Naive thymus-derived CD8-positive, alpha-beta T cell (primary cell): ENCODE results near the gene PIBF1. TPM values are rescaled to one million over a fixed set of nuclear protein-coding genes. Genes with fewer than 3 reads are reported as not detected.
"Not testable (repeated sequence)": the region's sequence is repeated elsewhere in the genome, so short reads cannot be mapped to it uniquely, and the experiment has no call there.

Experiments
- ATAC-seq, 2 donors: fragments of 150-1000 bp; cut with Tn5 transposase in 1 of 2; sonication (Bioruptor Pico), chemical (Tn5 transposase) in 1 of 2; 1 replicate in 1 of 2; 2 replicates in 1 of 2; pipeline ENCODE4 v1.10.0; 2021; ENCODE audit warnings: mild to moderate bottlenecking in 2 of 2, moderate library complexity in 2 of 2
- POLR2A ChIA-PET: fragments of 350-600 bp; sonication (Branson Sonifier 250); formaldehyde crosslinking; loops from one replicate; lab custom pipeline; 2021; ENCODE audit warnings: antibody characterized with exemption; lab: Charles Lee
- DNase-seq, 10 donors: peaks; one replicate each; pipeline versions ENCODE4 v3.0.0 to v3.0.0-alpha.2; 2020 to 2022
- H3K27ac Mint-ChIP-seq, 10 donors: one replicate each; pipeline ENCODE4 v1.8.0; 2020 to 2022; ENCODE audit warnings: mild to moderate bottlenecking in 10 of 10, mixed read lengths in 10 of 10, moderate library complexity in 4 of 10, inconsistent platforms in 1 of 10
- H3K27me3 Mint-ChIP-seq, 5 donors: one replicate each; pipeline ENCODE4 v1.8.0; 2021 to 2022; ENCODE audit warnings: mixed read lengths in 5 of 5
- H3K36me3 Mint-ChIP-seq, 3 donors: one replicate each; pipeline ENCODE4 v1.8.0; 2020 to 2022; ENCODE audit warnings: mixed read lengths in 3 of 3, mild to moderate bottlenecking in 2 of 3, inconsistent platforms in 1 of 3
- H3K4me1 Mint-ChIP-seq, 4 donors: one replicate each; pipeline ENCODE4 v1.8.0; 2021 to 2022; ENCODE audit warnings: mixed read lengths in 4 of 4
- H3K4me3 Mint-ChIP-seq, 10 donors: one replicate each; pipeline ENCODE4 v1.8.0; 2020 to 2022; ENCODE audit warnings: mild to moderate bottlenecking in 10 of 10, mixed read lengths in 10 of 10, moderate library complexity in 6 of 10, inconsistent platforms in 1 of 10
- H3K9me3 Mint-ChIP-seq, 9 donors: one replicate each; pipeline ENCODE4 v1.8.0; 2020 to 2022; ENCODE audit warnings: mixed read lengths in 9 of 9, mild to moderate bottlenecking in 3 of 9, inconsistent platforms in 1 of 9, moderate library complexity in 1 of 9
- polyA plus RNA-seq, 3 donors: library from polyadenylated mRNA; unstranded; fragments of 300-500 nt; fragmentation: Illumina TruSeq; gene quantifications; one replicate each; pipeline ENCODE4 v1.2.3, GENCODE V29; 2021
- total RNA-seq, 8 experiments: library from RNA in 2 of 8; stranded (reverse) in 2 of 8; gene quantifications; one replicate each; pipeline ENCODE4 v1.2.3 and lab custom pipeline; 2021 to 2026

PIBF1 gene
- total and polyA plus RNA-seq, 5 experiments from 2014 or later, result 18.3 to 32.3 (median 23.6) TPM

DNA sequence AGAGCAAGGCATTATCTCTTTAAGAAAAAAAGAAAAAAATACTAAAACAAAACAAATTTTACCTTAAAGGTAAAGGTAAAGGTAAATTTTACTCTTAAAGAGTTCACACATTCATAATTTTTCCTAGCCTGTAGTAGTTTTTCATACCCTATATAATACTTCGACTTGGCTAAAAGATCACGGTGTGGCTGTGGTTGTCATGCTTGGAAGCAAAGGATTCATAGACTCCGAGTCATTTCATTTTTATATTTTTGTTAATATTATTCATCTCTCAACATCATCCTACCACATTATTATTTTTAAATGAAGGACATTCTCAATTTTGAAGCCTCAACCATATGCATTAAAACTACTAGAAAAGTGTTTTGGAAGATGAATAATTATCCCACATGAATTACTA, 52.7 kb downstream of the PIBF1 start:
- no peaks in the 10 kb centered on the region for H3K27me3 Mint-ChIP-seq
- peaks cover 4 to 71% (median 31%) of the 10 kb centered on the region in 3 donors for H3K36me3 Mint-ChIP-seq
- no peak overlapping the region for H3K4me3 Mint-ChIP-seq
- ATAC-seq (no peak), DNase-seq (no peak)
- POLR2A ChIA-PET, result no interaction called here
- no peaks in the 10 kb centered on the region for H3K9me3 Mint-ChIP-seq
- peaks cover 20 to 30% (median 25%) of the 10 kb centered on the region in 4 donors for H3K4me1 Mint-ChIP-seq
- H3K27ac Mint-ChIP-seq, result no peak overlapping the region

DNA sequence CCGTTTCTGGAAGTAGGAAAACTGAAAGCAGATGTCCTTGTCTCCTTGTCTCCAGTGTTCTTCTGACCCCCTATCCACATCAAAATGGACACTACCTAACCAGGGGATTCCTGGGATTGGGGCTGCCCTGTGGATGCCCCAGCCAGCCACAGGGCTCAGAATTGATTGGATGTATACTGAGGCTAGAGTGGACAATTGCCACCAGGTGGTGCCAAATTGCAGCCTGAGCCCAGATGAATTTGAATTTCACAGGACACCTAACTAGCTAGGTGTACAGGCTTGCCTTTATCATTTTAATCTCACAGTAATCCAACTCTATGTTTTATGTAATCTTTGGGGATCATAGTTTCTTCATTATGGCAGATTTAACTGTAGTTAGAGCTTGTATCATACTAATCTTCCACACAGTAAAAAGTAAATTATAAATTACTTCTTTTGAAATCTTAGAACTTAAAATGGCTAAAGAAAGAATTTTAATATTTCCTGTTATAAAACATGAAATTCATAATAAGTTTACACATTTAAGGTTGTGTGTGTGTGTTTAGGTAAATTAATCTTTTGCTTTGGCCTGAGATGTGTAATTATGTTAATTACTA, 58.0 kb downstream of the PIBF1 start:
- Mint-ChIP-seq H3K4me1 (peaks cover 0 to 6% (median 1%) of the 10 kb centered on the region in 4 donors), H3K27me3 (no peaks in the 10 kb centered on the region), H3K9me3 (no peaks in the 10 kb centered on the region), H3K36me3 (peaks cover 11 to 54% (median 26%) of the 10 kb centered on the region in 3 donors), H3K27ac (peak overlapping the region in 1 of 10 donors; percentile 40), H3K4me3 (no peak overlapping the region)
- peak in 7 of 10 donors; percentile 2 to 31 (median 13) for DNase-seq
- ATAC-seq, result peak; percentile 41 to 72
- POLR2A ChIA-PET, result no interaction called here

- peaks cover 0 to 2% (median 0%) of the 10 kb centered on the region in 9 donors for H3K9me3 Mint-ChIP-seq
- ATAC-seq, result no peak
Observed at GRCh38 chr13:72842991-72843390, 61.1 kb downstream of the PIBF1 start.

GRCh38 chr13:72845148-72845547, 63.2 kb downstream of the PIBF1 start:
- H3K4me1 Mint-ChIP-seq, ATAC-seq, H3K4me3 Mint-ChIP-seq, DNase-seq, POLR2A ChIA-PET, H3K9me3 Mint-ChIP-seq, H3K27me3 Mint-ChIP-seq: not testable (repeated sequence)
- peak overlapping the region in 2 of 10 donors; percentile 77 for H3K27ac Mint-ChIP-seq
- peaks cover 25 to 73% (median 59%) of the 10 kb centered on the region in 3 donors for H3K36me3 Mint-ChIP-seq

More at GRCh38 chr13:72842991-72843390, 61.1 kb downstream of the PIBF1 start:
- no peak overlapping the region for H3K4me3 Mint-ChIP-seq
- H3K36me3 Mint-ChIP-seq, result peaks cover 25 to 65% (median 53%) of the 10 kb centered on the region in 3 donors
- no peaks in the 10 kb centered on the region for H3K27me3 Mint-ChIP-seq
- no peak overlapping the region for H3K27ac Mint-ChIP-seq
- H3K4me1 Mint-ChIP-seq, result peaks cover 0 to 9% (median 3%) of the 10 kb centered on the region in 4 donors
- POLR2A ChIA-PET, result interaction anchor here (0.6 kb wide), 1 partner anchor 17 kb away, joined by 3 read pairs; no protein-coding TSS in a partner anchor
- DNase-seq, result no peak

DNA sequence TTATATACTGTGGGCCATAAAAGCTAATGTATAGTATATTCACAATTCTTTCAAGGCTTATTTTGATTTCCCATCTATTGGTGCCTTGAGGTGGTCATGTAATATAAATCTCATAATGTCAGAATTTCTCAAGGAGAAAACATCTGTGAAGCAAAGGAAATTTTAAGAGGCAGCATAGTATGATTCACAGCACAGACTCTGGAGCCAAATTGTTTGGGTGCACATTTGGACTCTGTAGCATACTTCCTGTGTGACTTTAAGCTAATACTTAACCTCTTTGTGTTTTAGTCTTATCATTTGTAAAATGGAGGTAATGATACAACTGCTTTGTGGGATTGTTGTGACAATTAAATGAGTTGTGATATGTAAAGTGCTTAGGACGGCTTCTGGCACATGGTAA, 67.6 kb downstream of the PIBF1 start:
- H3K4me1 Mint-ChIP-seq, result peaks cover 0 to 11% (median 1%) of the 10 kb centered on the region in 4 donors
- POLR2A ChIA-PET, result no interaction called here
- peaks cover 20 to 82% (median 66%) of the 10 kb centered on the region in 3 donors for H3K36me3 Mint-ChIP-seq
- no peak overlapping the region for H3K27ac Mint-ChIP-seq
- DNase-seq, result no peak
- no peak overlapping the region for H3K4me3 Mint-ChIP-seq
- no peak for ATAC-seq
- peaks cover 0 to 2% (median 0%) of the 10 kb centered on the region in 9 donors for H3K9me3 Mint-ChIP-seq
- no peaks in the 10 kb centered on the region for H3K27me3 Mint-ChIP-seq

GRCh38 chr13:72850959-72851677, 69.2 kb downstream of the PIBF1 start:
- no peak for DNase-seq
- POLR2A ChIA-PET, result no interaction called here
- peaks cover 0 to 7% (median 1%) of the 10 kb centered on the region in 4 donors for H3K4me1 Mint-ChIP-seq
- no peak overlapping the region for H3K4me3 Mint-ChIP-seq
- H3K36me3 Mint-ChIP-seq, result peaks cover 13 to 78% (median 57%) of the 10 kb centered on the region in 3 donors
- H3K27me3 Mint-ChIP-seq, result no peaks in the 10 kb centered on the region
- ATAC-seq, result no peak
- no peaks in the 10 kb centered on the region for H3K9me3 Mint-ChIP-seq
- H3K27ac Mint-ChIP-seq, result no peak overlapping the region

- POLR2A ChIA-PET, result interaction anchor here (0.6 kb wide), 1 partner anchor 42 kb away, joined by 5 read pairs; no protein-coding TSS in a partner anchor
- no peak for ATAC-seq
Observed at GRCh38 chr13:72851678-72852014, 69.7 kb downstream of the PIBF1 start.

DNA sequence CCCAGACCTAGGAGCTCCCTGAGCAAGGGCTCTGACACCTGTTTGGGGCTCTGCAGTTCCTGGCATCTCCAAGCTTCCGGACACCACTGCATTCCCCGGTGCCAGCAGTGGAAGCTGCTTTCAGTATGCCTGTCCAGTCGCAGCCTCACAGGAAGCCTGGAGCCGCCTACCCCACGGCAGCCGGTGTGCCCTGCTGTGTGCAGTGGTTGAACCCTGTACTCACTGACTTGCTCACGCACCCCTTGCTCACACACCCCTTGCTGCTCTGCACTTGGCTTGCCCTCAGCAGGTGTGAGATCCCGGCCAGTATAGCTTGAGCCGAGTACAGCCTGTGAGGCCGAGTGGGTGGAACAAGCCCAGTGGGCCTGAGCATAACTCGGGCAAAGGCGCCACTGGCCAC, 70.3 kb downstream of the PIBF1 start:
- H3K4me3 Mint-ChIP-seq, result no peak overlapping the region
- no peaks in the 10 kb centered on the region for H3K9me3 Mint-ChIP-seq
- H3K4me1 Mint-ChIP-seq, result peaks cover 0 to 6% (median 1%) of the 10 kb centered on the region in 4 donors
- peaks cover 6 to 74% (median 49%) of the 10 kb centered on the region in 3 donors for H3K36me3 Mint-ChIP-seq
- POLR2A ChIA-PET, result interaction anchor here (0.6 kb wide), 1 partner anchor 41 kb away, joined by 5 read pairs; no protein-coding TSS in a partner anchor
- H3K27ac Mint-ChIP-seq, result peak overlapping the region in 1 of 10 donors; percentile 69
- H3K27me3 Mint-ChIP-seq, result no peaks in the 10 kb centered on the region
- ATAC-seq (no peak), DNase-seq (peak in 1 of 10 donors; percentile 57)

More at GRCh38 chr13:72851678-72852014, 69.7 kb downstream of the PIBF1 start:
- no peaks in the 10 kb centered on the region for H3K9me3 Mint-ChIP-seq
- peaks cover 8 to 76% (median 52%) of the 10 kb centered on the region in 3 donors for H3K36me3 Mint-ChIP-seq
- H3K4me1 Mint-ChIP-seq, result peaks cover 0 to 6% (median 1%) of the 10 kb centered on the region in 4 donors
- DNase-seq, result no peak
- no peak overlapping the region for H3K4me3 Mint-ChIP-seq
- no peaks in the 10 kb centered on the region for H3K27me3 Mint-ChIP-seq
- no peak overlapping the region for H3K27ac Mint-ChIP-seq

DNA sequence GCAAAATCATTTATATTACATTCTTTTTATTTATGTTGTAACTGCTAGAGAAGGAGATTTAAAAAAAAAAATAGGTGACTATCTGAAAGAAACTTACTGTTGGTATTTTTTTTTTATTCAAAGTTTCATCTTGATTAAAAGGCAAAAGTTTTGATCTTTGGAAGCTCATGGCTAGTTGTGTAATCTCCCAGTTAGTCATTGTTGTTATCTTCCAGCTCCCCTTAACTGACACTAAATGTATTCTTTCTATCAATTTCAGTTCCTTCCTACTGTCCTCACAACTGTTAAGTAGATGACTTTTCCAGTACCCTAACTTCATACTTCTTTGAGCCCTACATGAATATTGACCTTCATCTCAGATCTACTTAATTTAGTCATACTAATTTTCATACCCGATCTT, 71.1 kb downstream of the PIBF1 start:
- H3K4me3 Mint-ChIP-seq, result no peak overlapping the region
- peaks cover 0 to 5% (median 1%) of the 10 kb centered on the region in 4 donors for H3K4me1 Mint-ChIP-seq
- H3K27me3 Mint-ChIP-seq, result no peaks in the 10 kb centered on the region
- peaks cover 6 to 69% (median 43%) of the 10 kb centered on the region in 3 donors for H3K36me3 Mint-ChIP-seq
- ATAC-seq (no peak), DNase-seq (no peak)
- POLR2A ChIA-PET, result no interaction called here
- H3K27ac Mint-ChIP-seq, result no peak overlapping the region
- H3K9me3 Mint-ChIP-seq, result no peaks in the 10 kb centered on the region

DNA sequence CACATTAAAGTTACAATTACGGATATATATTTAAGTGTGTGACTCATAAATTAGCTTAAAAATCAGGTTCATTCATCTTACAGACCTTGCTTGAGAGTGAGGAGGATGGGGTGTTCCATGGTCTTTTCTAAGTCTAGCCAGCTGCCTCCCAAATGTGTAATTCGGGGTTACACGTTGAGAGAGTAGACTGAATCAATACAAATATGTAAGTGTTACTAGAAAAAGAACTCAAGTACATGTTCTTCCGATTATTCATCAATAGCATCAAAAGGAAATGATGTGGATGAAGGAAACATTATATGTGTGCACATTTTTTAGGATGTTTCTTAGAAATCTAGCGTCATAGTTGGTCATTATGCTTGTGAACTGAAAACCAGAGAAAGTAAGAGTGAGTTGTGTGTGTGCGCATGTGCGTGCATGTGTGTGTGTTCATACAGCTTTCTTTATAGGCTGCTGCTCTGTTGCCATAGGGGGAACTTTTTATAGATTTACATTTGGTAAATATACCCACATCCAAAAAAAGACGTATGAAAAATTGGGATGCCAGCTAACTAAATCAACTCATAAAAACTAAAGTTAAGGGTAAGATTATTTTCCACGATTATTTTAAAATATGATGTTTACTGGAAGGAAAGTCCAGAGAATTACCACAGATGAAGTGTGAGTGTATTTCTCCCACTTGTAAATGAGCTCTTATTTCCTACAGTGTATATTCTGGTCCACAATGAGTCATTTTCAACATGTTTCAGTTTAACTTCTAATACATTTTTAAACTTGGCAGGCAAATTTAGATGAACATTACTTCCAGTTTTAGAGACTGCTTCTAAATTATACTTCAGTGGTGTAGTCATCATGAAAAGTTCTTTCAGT, 82.4 kb downstream of the PIBF1 start:
- Mint-ChIP-seq H3K27ac (no peak overlapping the region), H3K9me3 (peaks cover 0 to 5% (median 0%) of the 10 kb centered on the region in 9 donors), H3K4me1 (peaks cover 0 to 5% (median under 1%) of the 10 kb centered on the region in 4 donors), H3K4me3 (no peak overlapping the region), H3K36me3 (peaks cover 26 to 54% (median 52%) of the 10 kb centered on the region in 3 donors), H3K27me3 (no peaks in the 10 kb centered on the region)
- ATAC-seq (no peak), DNase-seq (no peak)
- POLR2A ChIA-PET, result no interaction called here

GRCh38 chr13:72868229-72868628, 86.3 kb downstream of the PIBF1 start:
- POLR2A ChIA-PET, result no interaction called here
- no peak overlapping the region for H3K4me3 Mint-ChIP-seq
- peaks cover 0 to 3% (median 1%) of the 10 kb centered on the region in 4 donors for H3K4me1 Mint-ChIP-seq
- peaks cover 0 to 5% (median 0%) of the 10 kb centered on the region in 9 donors for H3K9me3 Mint-ChIP-seq
- ATAC-seq (no peak), DNase-seq (no peak)
- no peaks in the 10 kb centered on the region for H3K27me3 Mint-ChIP-seq
- H3K27ac Mint-ChIP-seq, result no peak overlapping the region
- peaks cover 33 to 61% (median 57%) of the 10 kb centered on the region in 3 donors for H3K36me3 Mint-ChIP-seq

- peaks cover 0 to 26% (median 8%) of the 10 kb centered on the region in 9 donors for H3K9me3 Mint-ChIP-seq
- H3K27me3 Mint-ChIP-seq, result no peaks in the 10 kb centered on the region
- peaks cover 2 to 5% (median 4%) of the 10 kb centered on the region in 4 donors for H3K4me1 Mint-ChIP-seq
- H3K4me3 Mint-ChIP-seq, result no peak overlapping the region
- POLR2A ChIA-PET, result no interaction called here
- H3K36me3 Mint-ChIP-seq, result peaks cover 49 to 85% (median 72%) of the 10 kb centered on the region in 3 donors
- no peak for DNase-seq
- H3K27ac Mint-ChIP-seq, result no peak overlapping the region
- ATAC-seq, result no peak
Observed at GRCh38 chr13:72875233-72875632, 93.3 kb downstream of the PIBF1 start.
